Motor neuron (in vitro differentiated cells): Measurements from ENCODE around the gene SMARCD1. TPM values are rescaled to one million over a fixed set of nuclear protein-coding genes. Genes with fewer than 3 reads are reported as not detected.

Source experiments
- ATAC-seq, 8 experiments: fragments of 200-7000 bp; cut with Tn5 transposase; replicated peaks in 6 of 8; 2 replicates each; pipeline ENCODE4 v1.8.0; 2021; ENCODE audit warnings: mild to moderate bottlenecking in 8 of 8, moderate library complexity in 8 of 8
- H3K27ac ChIP-seq, 2 donors: fragments of 250-450 bp; sonication (Bioruptor Pico); 2 replicates each; pipeline ENCODE4 v1.9.0; 2021; ENCODE audit warnings: antibody characterized with exemption in 2 of 2, mild to moderate bottlenecking in 2 of 2, moderate library complexity in 1 of 2
- H3K4me1 ChIP-seq, 2 donors: fragments of 250-450 bp; sonication (Bioruptor Pico); replicated peaks in 1 of 2; 2 replicates each; pipeline ENCODE4 v1.6.1; 2021; ENCODE audit warnings: antibody characterized with exemption in 2 of 2, mild to moderate bottlenecking in 2 of 2, moderate library complexity in 1 of 2
- H3K4me3 ChIP-seq, 5 donors: fragments of 250-450 bp; sonication (Bioruptor Pico); 2 replicates each; pipeline ENCODE4 v1.9.0; 2021; ENCODE audit warnings: antibody characterized with exemption in 5 of 5, mild to moderate bottlenecking in 5 of 5, moderate library complexity in 4 of 5
- WGBS, 10 experiments: fragments of 450-650 bp; shearing (Covaris generic); methylation state at CpG; one replicate each; pipeline ENCODE4 v1.0.0; 2022; 5-methylcytosine and 5-hydroxymethylcytosine counted together
- in situ Hi-C, 9 experiments: fragments of 400-800 bp; cut with MboI; loops; one replicate each; pipeline ENCODE4 v1.15.0; 2021; ENCODE audit warnings: low sequenced_read_pairs in 9 of 9, low pct_unique_long_range_greater_than_20kb in 2 of 9; ENCODE audit not compliant: unreplicated experiment in 9 of 9
- total RNA-seq, 8 experiments: library from RNA; unstranded; fragments of 300-600 nt; gene quantifications; 2 replicates each; pipeline versions ENCODE4 v1.2.3 to v1.2.4, GENCODE V29; 2022

SMARCD1 gene
- total RNA-seq, 8 experiments from 2014 or later = 18.1 to 117 (median 65.4) TPM

DNA sequence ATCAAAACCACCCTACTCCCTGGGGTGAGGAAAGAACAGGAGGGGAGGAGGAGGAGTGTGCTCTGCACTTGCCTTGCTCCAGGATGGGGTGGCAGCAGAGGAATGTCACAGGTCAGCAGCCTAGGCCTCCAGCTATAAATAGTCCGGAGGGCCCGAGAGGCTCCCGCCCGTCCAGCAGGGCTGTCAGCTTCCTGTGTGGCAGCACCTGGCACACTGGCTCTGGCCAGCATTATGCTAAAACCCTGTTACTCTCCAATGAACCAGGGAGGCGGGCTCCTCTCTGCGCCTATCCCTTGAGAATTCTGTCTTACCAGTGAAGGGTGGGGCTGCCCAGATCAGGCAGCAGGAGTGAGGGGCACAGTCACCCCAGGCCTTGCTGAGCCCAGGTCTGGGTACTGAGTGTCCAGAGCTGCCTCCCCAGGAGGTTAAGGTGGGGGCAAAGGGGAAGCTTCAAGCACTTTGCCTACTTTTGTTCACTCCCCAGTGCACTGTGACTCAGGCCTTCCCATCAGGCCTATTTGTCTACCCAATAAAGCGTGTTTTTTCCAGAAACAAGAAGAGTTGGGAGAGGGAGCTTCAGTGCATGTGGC lies 25.7 kb downstream of the SMARCD1 start:
- no peak overlapping the region for H3K4me3 ChIP-seq
- WGBS, 10 experiments = 0 to 83% (median 58%) methylated on average over 1 to 3 of the region's 7 CpGs; no CpG with 5 or more reads in 4 of the 10 experiments
- peak in 3 of 8 experiments; percentile 1 to 3 (median 2) for ATAC-seq
- in situ Hi-C loops = no loop called here
- peaks cover 23 to 30% of the 10 kb centered on the region in 2 donors for H3K4me1 ChIP-seq
- peak overlapping the region in 1 of 2 donors; percentile 68 for H3K27ac ChIP-seq

DNA sequence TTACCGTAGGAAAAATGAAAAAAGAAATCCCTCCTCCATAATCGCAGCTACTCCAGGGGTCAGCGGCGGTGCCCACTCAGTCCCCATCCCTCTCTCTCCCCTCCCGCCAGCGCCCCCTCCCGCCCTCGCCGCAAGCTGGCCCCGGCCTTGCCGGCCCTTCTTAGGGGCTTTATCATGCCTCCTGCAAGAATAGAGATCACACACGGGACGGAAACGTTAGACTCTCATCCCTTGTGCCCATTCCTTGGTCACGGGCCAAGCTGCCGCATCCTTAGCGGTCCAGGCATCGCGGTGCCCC lies 26.2 kb downstream of the SMARCD1 start:
- in situ Hi-C loops = no loop called here
- peak overlapping the region; percentile 17 to 26 (median 19) for H3K4me3 ChIP-seq
- H3K27ac ChIP-seq = peak overlapping the region; percentile 17 to 68
- H3K4me1 ChIP-seq = peaks cover 23 to 26% of the 10 kb centered on the region in 2 donors
- ATAC-seq = peak in 5 of 8 experiments; percentile 3 to 11 (median 10)
- WGBS, 10 experiments = 0 to 10% (median 5%) methylated on average over 2 to 9 of the region's 19 CpGs; no CpG with 5 or more reads in 7 of the 10 experiments

DNA sequence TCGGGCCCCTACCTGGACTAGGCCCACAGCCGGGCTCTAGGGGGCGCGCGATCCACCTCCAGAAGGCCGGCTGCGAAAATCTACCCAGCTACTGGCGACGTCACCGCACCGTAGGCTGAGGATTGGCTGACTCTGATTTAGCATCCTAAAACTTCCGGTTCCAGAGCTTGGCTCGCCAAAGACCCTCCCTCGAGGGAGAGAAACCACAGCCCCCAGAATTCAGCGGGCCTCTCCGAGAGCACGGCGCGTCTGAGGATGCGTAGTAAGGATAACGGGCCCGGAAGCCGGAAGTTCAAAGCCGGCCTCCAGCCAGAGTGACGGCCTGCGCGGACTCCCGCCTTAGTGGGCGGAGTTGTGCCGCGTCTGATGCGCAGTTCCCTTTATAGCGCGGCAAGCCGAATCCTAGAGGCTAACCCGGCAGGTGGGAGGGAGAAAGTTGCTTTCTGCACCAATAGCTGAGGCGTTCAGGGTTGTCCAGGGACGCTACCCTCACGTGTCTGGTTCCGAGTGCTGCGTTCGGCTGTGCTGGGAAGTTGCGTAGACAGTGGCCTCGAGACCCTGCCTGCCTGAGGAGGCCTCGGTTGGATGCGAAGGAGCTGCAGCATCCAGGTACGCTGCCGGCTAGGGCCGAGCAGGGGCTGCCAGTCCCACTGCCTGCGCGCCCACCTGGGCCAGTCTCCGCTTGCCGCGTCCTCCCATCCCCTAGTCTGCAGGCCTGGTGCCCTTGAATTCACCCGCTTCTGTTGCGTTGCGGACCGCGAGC lies 26.7 kb downstream of the SMARCD1 start, which contains the start of gene COX14:
TSS of gene COX14 (plus strand) at position 544 of the 763 bp plus-strand sequence. CDS start 7,808 bp downstream, outside the sequence.
- H3K4me3 ChIP-seq = peak within 1 kb of the TSS; percentile 49 to 71 (median 65)
- peak within 1 kb of the TSS; percentile 73 to 92 for H3K27ac ChIP-seq
- peak; percentile 83 to 90 (median 88) for ATAC-seq
- peaks cover 23 to 26% of the 10 kb centered on the region in 2 donors for H3K4me1 ChIP-seq
- WGBS, 10 experiments = 0 to 3% (median 0%) methylated on average over 1 to 9 of the region's 59 CpGs; no CpG with 5 or more reads in 3 of the 10 experiments
- in situ Hi-C loops = no loop called here

DNA sequence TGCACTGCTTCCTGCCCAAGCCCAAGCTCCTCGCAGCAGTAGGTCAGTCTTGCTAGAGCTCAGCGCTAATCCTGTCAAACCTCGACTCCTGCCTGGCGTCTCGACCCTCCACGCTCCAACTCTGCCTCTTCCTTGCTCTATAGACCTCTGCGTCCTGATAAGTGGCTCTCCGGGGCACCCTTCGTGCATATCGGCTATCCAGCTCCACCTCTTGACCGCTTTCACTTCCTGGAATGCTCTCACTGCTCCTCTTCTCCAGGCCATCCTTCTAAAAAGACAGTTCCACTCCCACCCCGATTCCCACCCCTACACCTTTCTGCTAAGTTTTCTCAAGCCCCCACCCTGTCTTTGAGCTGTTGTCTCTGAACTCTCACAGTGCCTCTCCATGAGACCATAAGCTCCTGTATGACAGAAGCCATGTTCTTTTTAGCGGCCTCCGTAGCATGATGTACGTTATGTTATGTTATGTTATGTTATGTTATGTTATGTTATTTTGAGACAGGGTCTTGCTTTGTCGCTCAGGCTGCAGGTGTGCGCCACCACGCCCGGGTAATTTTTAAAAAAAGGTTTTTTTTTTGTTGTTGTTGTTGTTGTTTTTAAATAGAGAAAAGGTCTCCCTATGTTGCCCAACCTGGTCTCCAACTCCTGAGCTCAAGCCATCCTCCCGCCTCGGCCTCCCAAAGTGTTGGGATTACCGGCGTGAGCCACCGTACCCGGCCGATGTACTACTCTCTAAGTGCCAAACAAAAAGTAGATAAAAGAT lies 27.5 kb downstream of the SMARCD1 start:
- ATAC-seq = peak in 2 of 8 experiments; percentile 11 to 22
- peaks cover 23 to 26% of the 10 kb centered on the region in 2 donors for H3K4me1 ChIP-seq
- in situ Hi-C loops = no loop called here
- H3K27ac ChIP-seq = peak overlapping the region; percentile 73 to 92
- WGBS, 10 experiments = 3 to 68% (median 33%) methylated on average over 2 to 15 of the region's 26 CpGs; no CpG with 5 or more reads in 1 of the 10 experiments
- peak overlapping the region; percentile 49 to 71 (median 65) for H3K4me3 ChIP-seq

DNA sequence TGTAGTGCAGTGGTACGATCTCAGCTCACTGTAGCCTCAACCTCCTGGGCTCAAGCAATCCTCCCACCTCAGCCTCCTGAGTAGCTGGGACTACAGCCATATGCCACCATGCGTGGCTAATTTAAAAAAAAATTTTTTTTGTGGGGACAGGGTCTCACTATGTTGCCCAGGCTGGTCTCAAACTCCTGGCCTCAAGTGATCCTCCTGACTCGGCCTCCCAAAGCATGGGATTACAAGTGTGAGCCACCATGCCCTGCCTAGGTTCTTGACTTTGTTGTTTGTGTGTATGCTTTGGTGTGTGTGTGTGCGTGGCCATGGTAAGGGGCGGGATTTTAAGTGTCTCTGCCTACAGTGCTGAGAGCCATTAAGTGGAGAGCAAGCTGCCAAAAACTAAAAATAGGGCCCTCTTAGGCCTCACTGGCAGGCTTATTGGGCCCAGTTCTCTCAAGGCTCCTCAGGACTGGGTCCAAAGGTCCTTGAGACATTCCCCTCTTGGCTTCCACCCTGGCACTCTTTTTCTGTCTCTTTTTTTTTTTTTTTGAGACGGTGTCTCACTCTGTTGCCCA lies 32.0 kb downstream of the SMARCD1 start:
- WGBS, 10 experiments = 75 to 100% (median 85%) methylated on average over 1 to 5 of the region's 6 CpGs; no CpG with 5 or more reads in 4 of the 10 experiments
- no peak overlapping the region for H3K4me3 ChIP-seq
- in situ Hi-C loops = no loop called here
- no peak for ATAC-seq
- H3K27ac ChIP-seq = no peak overlapping the region
- peaks cover 8% of the 10 kb centered on the region in 2 donors for H3K4me1 ChIP-seq

DNA sequence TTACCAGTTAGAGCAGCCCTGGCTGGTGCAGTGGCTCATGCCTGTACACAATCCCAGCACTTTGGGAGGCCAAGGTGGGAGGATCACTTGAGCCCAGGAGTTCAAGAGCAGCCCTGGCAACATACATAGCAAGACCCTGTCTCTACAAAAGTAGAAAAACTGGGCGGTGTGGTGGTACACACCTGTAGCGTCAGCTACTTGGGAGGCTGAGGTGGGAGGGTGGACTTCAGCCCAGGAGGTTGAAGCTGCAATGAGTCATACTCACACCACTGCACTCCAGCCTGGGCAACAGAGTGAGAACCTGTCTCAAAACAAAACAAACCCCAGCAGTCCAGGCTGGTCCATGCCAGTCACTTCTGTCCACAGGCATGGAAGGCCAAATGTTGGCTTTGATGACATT lies 34.2 kb downstream of the SMARCD1 start:
- 93 to 100% (median 100%) methylated on average over 1 to 2 of the region's 2 CpGs; no CpG with 5 or more reads in 6 of the 10 experiments for whole genome bisulfite sequencing, 10 experiments
- no peak for ATAC-seq

DNA sequence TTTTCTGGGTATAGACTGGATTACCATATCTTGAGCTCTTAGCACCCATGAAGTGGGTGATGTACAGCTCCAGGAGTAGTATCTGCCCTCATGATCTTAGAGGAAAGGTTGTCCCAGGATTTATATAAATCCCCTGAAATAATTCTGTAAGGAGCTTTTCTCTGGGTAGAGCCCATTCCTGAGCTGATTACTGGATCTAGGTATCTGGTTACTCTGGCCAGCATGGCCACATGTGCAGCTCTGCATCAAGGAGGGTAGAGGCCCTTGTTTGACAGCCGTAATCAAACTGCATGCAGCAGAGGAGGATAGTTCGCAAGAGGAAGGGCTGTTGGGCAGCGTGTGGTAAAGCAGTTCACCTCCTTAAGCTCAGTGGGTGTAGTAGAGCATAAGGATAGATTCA lies 35.4 kb downstream of the SMARCD1 start:
- Histone ChIP-seq H3K27ac (no peak overlapping the region), H3K4me3 (no peak overlapping the region), H3K4me1 (no peaks in the 10 kb centered on the region)
- in situ Hi-C loops = no loop called here
- no peak for ATAC-seq
- 82 to 100% (median 94%) methylated on average over 2 to 3 of the region's 3 CpGs; no CpG with 5 or more reads in 3 of the 10 experiments for WGBS, 10 experiments

More for the DNA sequence above, 34.2 kb downstream of the SMARCD1 start:
- no peak overlapping the region for H3K4me3 ChIP-seq
- H3K27ac ChIP-seq = no peak overlapping the region
- in situ Hi-C loops = no loop called here
- H3K4me1 ChIP-seq = no peaks in the 10 kb centered on the region

DNA sequence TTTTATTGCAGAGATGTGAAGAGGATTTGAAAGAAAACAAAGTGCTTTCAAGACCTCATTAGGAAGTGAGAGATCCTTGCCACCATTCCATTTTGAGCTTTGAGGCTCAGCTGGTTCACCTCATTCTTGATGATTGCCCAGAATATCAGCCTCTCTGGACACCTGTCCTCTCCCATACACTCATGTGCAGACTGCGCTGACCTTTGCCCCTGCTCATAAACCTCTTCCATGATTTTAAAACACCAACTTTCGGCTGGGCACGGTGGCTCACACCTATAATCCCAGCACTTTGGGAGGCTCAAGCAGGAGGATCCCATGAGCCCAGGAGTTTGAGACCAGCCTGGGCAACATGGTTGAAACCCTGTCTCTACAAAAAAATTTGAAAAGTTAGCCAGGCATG lies 35.8 kb downstream of the SMARCD1 start:
- H3K4me1 ChIP-seq = no peaks in the 10 kb centered on the region
- no peak overlapping the region for H3K27ac ChIP-seq
- WGBS, 10 experiments = 82 to 100% (median 97%) methylated on average over 2 to 3 of the region's 3 CpGs; no CpG with 5 or more reads in 4 of the 10 experiments
- in situ Hi-C loops = no loop called here
- no peak overlapping the region for H3K4me3 ChIP-seq
- ATAC-seq = no peak

DNA sequence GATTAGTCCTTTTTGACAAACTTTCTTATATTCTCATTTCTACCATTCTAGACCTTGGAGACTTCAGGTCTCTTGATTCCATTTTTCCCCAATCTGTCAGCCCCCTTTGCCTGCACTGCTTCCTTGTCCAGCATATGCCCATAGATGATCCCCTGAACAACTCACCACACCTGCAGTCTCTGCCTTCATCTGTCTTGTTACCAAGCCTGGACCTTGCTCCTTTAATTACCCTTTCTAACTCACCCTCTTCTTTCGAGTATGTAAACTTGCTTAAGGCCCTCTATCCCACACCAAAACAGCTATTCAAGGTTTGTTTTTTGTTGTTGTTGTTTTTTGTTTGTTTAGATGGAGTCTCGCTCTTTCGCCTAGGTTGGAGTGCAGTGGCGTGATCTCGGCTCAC lies 36.5 kb downstream of the SMARCD1 start:
- H3K4me3 ChIP-seq = no peak overlapping the region
- no peak for ATAC-seq
- in situ Hi-C loops = no loop called here
- no peak overlapping the region for H3K27ac ChIP-seq
- no peaks in the 10 kb centered on the region for H3K4me1 ChIP-seq
- 86 to 100% (median 100%) methylated on average over 1 to 5 of the region's 5 CpGs for WGBS, 10 experiments

DNA sequence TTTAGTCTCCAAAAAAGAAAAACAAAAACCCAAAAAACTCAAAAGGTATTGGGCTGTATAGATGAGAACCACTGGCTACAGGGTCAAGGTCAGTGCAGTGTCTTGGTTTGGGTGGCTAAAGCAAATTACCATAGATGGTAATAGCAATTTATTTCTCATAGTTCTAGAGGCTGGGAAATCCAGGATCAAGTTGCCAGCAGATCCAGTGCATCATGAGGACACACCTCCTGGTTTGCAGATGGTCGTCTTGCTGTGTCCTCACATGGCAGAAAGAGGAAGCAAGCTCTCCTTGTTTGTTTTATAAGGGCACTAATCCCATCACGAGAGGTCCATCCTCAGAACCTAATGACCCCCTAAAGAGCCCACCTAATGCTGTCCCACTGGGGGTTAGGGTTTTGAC lies 38.1 kb downstream of the SMARCD1 start:
- no peak overlapping the region for H3K4me3 ChIP-seq
- WGBS, 10 experiments = 88 to 100% (median 100%) methylated on average over 1 to 2 of the region's 2 CpGs; no CpG with 5 or more reads in 4 of the 10 experiments
- peak in 3 of 8 experiments; percentile 39 to 56 (median 43) for ATAC-seq
- H3K27ac ChIP-seq = no peak overlapping the region
- no peaks in the 10 kb centered on the region for H3K4me1 ChIP-seq
- in situ Hi-C loops = no loop called here

DNA sequence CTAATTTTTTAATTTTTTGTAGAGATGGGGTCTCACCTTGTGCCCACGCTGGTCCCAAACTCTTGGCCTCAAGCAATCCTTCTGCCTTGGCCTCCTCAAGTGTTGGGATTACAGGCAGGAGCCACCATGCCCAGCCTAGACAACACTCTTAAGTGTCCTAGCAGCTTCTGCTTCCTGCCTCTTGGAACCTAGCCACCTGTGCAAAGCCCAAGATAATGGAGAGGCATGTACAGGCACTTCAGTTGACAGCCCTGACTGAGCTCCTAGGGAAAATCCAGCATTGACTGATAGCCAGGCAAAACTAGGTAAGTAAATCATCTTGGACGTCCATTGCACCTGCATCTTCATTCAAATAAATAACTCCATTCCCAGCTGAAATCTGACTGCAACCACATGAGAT lies 42.4 kb downstream of the SMARCD1 start:
- no peak overlapping the region for H3K4me3 ChIP-seq
- WGBS, 10 experiments = 57 to 100% (median 86%) methylated on average over 1 to 2 of the region's 2 CpGs; no CpG with 5 or more reads in 1 of the 10 experiments
- ATAC-seq = no peak
- H3K4me1 ChIP-seq = no peaks in the 10 kb centered on the region
- no peak overlapping the region for H3K27ac ChIP-seq
- in situ Hi-C loops = no loop called here

DNA sequence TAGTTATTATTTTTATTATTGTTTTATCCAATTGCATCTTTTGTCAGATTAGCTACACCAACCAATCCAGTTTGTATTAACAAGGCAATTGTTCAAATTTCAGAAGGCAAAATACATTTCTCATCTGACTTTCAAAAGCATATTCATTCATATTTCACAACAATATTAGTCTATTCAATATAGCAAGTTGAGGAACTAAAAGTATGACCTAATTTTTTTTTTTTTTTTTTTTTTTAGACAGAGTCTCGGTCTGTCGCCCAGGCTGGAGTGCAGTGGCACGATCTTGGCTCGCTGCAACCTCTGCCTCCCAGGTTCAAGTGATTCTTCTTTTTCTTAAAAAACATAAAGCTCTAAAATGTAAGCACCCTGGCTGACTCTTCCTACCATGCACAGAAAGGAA lies 44.1 kb downstream of the SMARCD1 start:
- H3K27ac ChIP-seq = no peak overlapping the region
- no peaks in the 10 kb centered on the region for H3K4me1 ChIP-seq
- ATAC-seq = no peak
- 40 to 100% (median 96%) methylated on average over 2 to 4 of the region's 4 CpGs; no CpG with 5 or more reads in 3 of the 10 experiments for WGBS, 10 experiments
- H3K4me3 ChIP-seq = no peak overlapping the region
- in situ Hi-C loops = no loop called here
